Activated CD8-positive, alpha-beta memory T cell treated with anti-CD3 and anti-CD28 coated beads, Interleukin-2, amount 50 U/mL, for 1 hour (primary cell): Measurements from ENCODE around the gene MRPL48.
A peak's percentile ranks its signal among the peaks of the same experiment; 100 is the strongest.
"Not testable (repeated sequence)": the region's sequence is repeated elsewhere in the genome, so short reads cannot be mapped to it uniquely, and the experiment has no call there.

Experiments used
- DNase-seq: peaks from one replicate; pipeline ENCODE4 v3.0.0-alpha.2; 2020; ENCODE audit errors: extremely low read depth

The MRPL48 gene

GRCh38 chr11:73787643-73788558 lies at the start of gene MRPL48:
Gene MRPL48 (plus strand): TSS chr11:73787874. CDS start chr11:73787972, 98 bp downstream.
- DNase-seq = peak; percentile 75

GRCh38 chr11:73743045-73743444 lies 44.6 kb upstream of the MRPL48 start:
- no peak for DNase-seq

- no peak for DNase-seq
These were observed 41.0 kb upstream of the MRPL48 start for GRCh38 chr11:73746701-73747100.

GRCh38 chr11:73747762-73748161 lies 39.9 kb upstream of the MRPL48 start:
- DNase-seq = no peak

- DNase-seq = no peak
These were observed 39.4 kb upstream of the MRPL48 start for GRCh38 chr11:73748300-73748699.

- no peak for DNase-seq
These were observed 38.6 kb upstream of the MRPL48 start for GRCh38 chr11:73749118-73749517.

GRCh38 chr11:73750228-73750627 lies 37.4 kb upstream of the MRPL48 start:
- no peak for DNase-seq

- not testable (repeated sequence) for DNase-seq
These were observed 36.8 kb upstream of the MRPL48 start for GRCh38 chr11:73750862-73751261.

- DNase-seq = no peak
These were observed 35.3 kb upstream of the MRPL48 start for GRCh38 chr11:73752216-73752867.

GRCh38 chr11:73752903-73753302 lies 34.8 kb upstream of the MRPL48 start:
- DNase-seq = no peak

- no peak for DNase-seq
These were observed 33.7 kb upstream of the MRPL48 start for GRCh38 chr11:73753938-73754337.

GRCh38 chr11:73755670-73756069 lies 32.0 kb upstream of the MRPL48 start:
- DNase-seq = no peak

GRCh38 chr11:73757598-73757997 lies 30.1 kb upstream of the MRPL48 start:
- no peak for DNase-seq

GRCh38 chr11:73758451-73758850 lies 29.2 kb upstream of the MRPL48 start:
- no peak for DNase-seq

- DNase-seq = no peak
These were observed 28.0 kb upstream of the MRPL48 start for GRCh38 chr11:73759610-73760134.

GRCh38 chr11:73760135-73760678 lies 27.5 kb upstream of the MRPL48 start:
- DNase-seq = no peak

- peak; percentile 99 for DNase-seq
These were observed 26.8 kb upstream of the MRPL48 start, which contains the start of gene RAB6A for GRCh38 chr11:73760679-73761402. Gene RAB6A (minus strand): TSS chr11:73761074. CDS start chr11:73760635, 439 bp downstream.

GRCh38 chr11:73761403-73761945 lies 26.2 kb upstream of the MRPL48 start:
- no peak for DNase-seq

- no peak for DNase-seq
These were observed 24.9 kb upstream of the MRPL48 start for GRCh38 chr11:73762732-73763131.

GRCh38 chr11:73766763-73767162 lies 20.9 kb upstream of the MRPL48 start:
- no peak for DNase-seq

GRCh38 chr11:73770811-73771210 lies 16.9 kb upstream of the MRPL48 start:
- DNase-seq = not testable (repeated sequence)
